ENCODE data around the gene AGAP1.

The AGAP1 gene

GRCh38 chr2:235893129-235893698 is 399.4 kb downstream of the AGAP1 start:
- no peak overlapping the region for H3K9ac ChIP-seq (ENCODE audit: low read length)
- no peaks in the 10 kb centered on the region for H3K4me1 ChIP-seq (ENCODE audit: control insufficient read depth, insufficient read depth, low read length)
- no peaks in the 10 kb centered on the region for H3K9me3 ChIP-seq (ENCODE audit: control insufficient read depth, insufficient read depth, low read depth, low read length)
- peaks cover 17% of the 10 kb centered on the region for H3K36me3 ChIP-seq (ENCODE audit: control insufficient read depth, insufficient read depth, low read length)
- no peaks in the 10 kb centered on the region for H3K27me3 ChIP-seq (ENCODE audit: control insufficient read depth, insufficient read depth, low read length)
- no peak overlapping the region for H3K4me3 ChIP-seq (ENCODE audit: low read depth, low read length)
- no peak overlapping the region for H3K27ac ChIP-seq (ENCODE audit: low read depth, low read length)

- H3K36me3 ChIP-seq (ENCODE audit: control insufficient read depth, insufficient read depth, low read length), result peaks cover 17% of the 10 kb centered on the region
- H3K27ac ChIP-seq (ENCODE audit: low read depth, low read length), result no peak overlapping the region
- H3K4me3 ChIP-seq (ENCODE audit: low read depth, low read length), result no peak overlapping the region
- H3K9ac ChIP-seq (ENCODE audit: low read length), result no peak overlapping the region
- H3K27me3 ChIP-seq (ENCODE audit: control insufficient read depth, insufficient read depth, low read length), result no peaks in the 10 kb centered on the region
- no peaks in the 10 kb centered on the region for H3K9me3 ChIP-seq (ENCODE audit: control insufficient read depth, insufficient read depth, low read depth, low read length)
- H3K4me1 ChIP-seq (ENCODE audit: control insufficient read depth, insufficient read depth, low read length), result no peaks in the 10 kb centered on the region
Observed at GRCh38 chr2:235894839-235895238, 401.0 kb downstream of the AGAP1 start.

- Histone ChIP-seq H3K4me1 (ENCODE audit: control insufficient read depth, insufficient read depth, low read length) (no peaks in the 10 kb centered on the region), H3K4me3 (ENCODE audit: low read depth, low read length) (no peak overlapping the region), H3K9me3 (ENCODE audit: control insufficient read depth, insufficient read depth, low read depth, low read length) (no peaks in the 10 kb centered on the region), H3K27ac (ENCODE audit: low read depth, low read length) (no peak overlapping the region), H3K36me3 (ENCODE audit: control insufficient read depth, insufficient read depth, low read length) (peaks cover 17% of the 10 kb centered on the region), H3K9ac (ENCODE audit: low read length) (no peak overlapping the region), H3K27me3 (ENCODE audit: control insufficient read depth, insufficient read depth, low read length) (no peaks in the 10 kb centered on the region)
Observed at GRCh38 chr2:235896061-235896460, 402.2 kb downstream of the AGAP1 start.

- Histone ChIP-seq H3K4me1 (ENCODE audit: control insufficient read depth, insufficient read depth, low read length) (no peaks in the 10 kb centered on the region), H3K9ac (ENCODE audit: low read length) (no peak overlapping the region), H3K4me3 (ENCODE audit: low read depth, low read length) (no peak overlapping the region), H3K27me3 (ENCODE audit: control insufficient read depth, insufficient read depth, low read length) (no peaks in the 10 kb centered on the region), H3K36me3 (ENCODE audit: control insufficient read depth, insufficient read depth, low read length) (peaks cover 17% of the 10 kb centered on the region), H3K9me3 (ENCODE audit: control insufficient read depth, insufficient read depth, low read depth, low read length) (no peaks in the 10 kb centered on the region), H3K27ac (ENCODE audit: low read depth, low read length) (no peak overlapping the region)
Observed at GRCh38 chr2:235897992-235898391, 404.1 kb downstream of the AGAP1 start.

- no peak overlapping the region for H3K27ac ChIP-seq (ENCODE audit: low read depth, low read length)
- no peaks in the 10 kb centered on the region for H3K27me3 ChIP-seq (ENCODE audit: control insufficient read depth, insufficient read depth, low read length)
- H3K9ac ChIP-seq (ENCODE audit: low read length), result no peak overlapping the region
- no peaks in the 10 kb centered on the region for H3K9me3 ChIP-seq (ENCODE audit: control insufficient read depth, insufficient read depth, low read depth, low read length)
- no peak overlapping the region for H3K4me3 ChIP-seq (ENCODE audit: low read depth, low read length)
- H3K4me1 ChIP-seq (ENCODE audit: control insufficient read depth, insufficient read depth, low read length), result peaks cover 6% of the 10 kb centered on the region; the same call in 1 of the 2 replicates
- peaks cover 11% of the 10 kb centered on the region for H3K36me3 ChIP-seq (ENCODE audit: control insufficient read depth, insufficient read depth, low read length)
Observed at GRCh38 chr2:235898766-235899165, 404.9 kb downstream of the AGAP1 start.

- peaks cover 7% of the 10 kb centered on the region for H3K36me3 ChIP-seq (ENCODE audit: control insufficient read depth, insufficient read depth, low read length)
- H3K9me3 ChIP-seq (ENCODE audit: control insufficient read depth, insufficient read depth, low read depth, low read length), result no peaks in the 10 kb centered on the region
- no peak overlapping the region for H3K9ac ChIP-seq (ENCODE audit: low read length)
- no peaks in the 10 kb centered on the region for H3K27me3 ChIP-seq (ENCODE audit: control insufficient read depth, insufficient read depth, low read length)
- H3K4me1 ChIP-seq (ENCODE audit: control insufficient read depth, insufficient read depth, low read length), result peaks cover 17% of the 10 kb centered on the region
- H3K4me3 ChIP-seq (ENCODE audit: low read depth, low read length), result no peak overlapping the region
- no peak overlapping the region for H3K27ac ChIP-seq (ENCODE audit: low read depth, low read length)
Observed at GRCh38 chr2:235900631-235901030, 406.8 kb downstream of the AGAP1 start.

- Histone ChIP-seq H3K27ac (ENCODE audit: low read depth, low read length) (no peak overlapping the region), H3K27me3 (ENCODE audit: control insufficient read depth, insufficient read depth, low read length) (no peaks in the 10 kb centered on the region; the same call in 1 of the 2 replicates), H3K4me3 (ENCODE audit: low read depth, low read length) (no peak overlapping the region), H3K4me1 (ENCODE audit: control insufficient read depth, insufficient read depth, low read length) (peaks cover 17% of the 10 kb centered on the region), H3K36me3 (ENCODE audit: control insufficient read depth, insufficient read depth, low read length) (peaks cover 3% of the 10 kb centered on the region), H3K9me3 (ENCODE audit: control insufficient read depth, insufficient read depth, low read depth, low read length) (no peaks in the 10 kb centered on the region), H3K9ac (ENCODE audit: low read length) (no peak overlapping the region)
Observed at GRCh38 chr2:235901243-235901642, 407.4 kb downstream of the AGAP1 start.

GRCh38 chr2:235903782-235904584 is 410.1 kb downstream of the AGAP1 start:
- Histone ChIP-seq H3K27me3 (ENCODE audit: control insufficient read depth, insufficient read depth, low read length) (no peaks in the 10 kb centered on the region; the same call in 1 of the 2 replicates), H3K9me3 (ENCODE audit: control insufficient read depth, insufficient read depth, low read depth, low read length) (no peaks in the 10 kb centered on the region), H3K4me1 (ENCODE audit: control insufficient read depth, insufficient read depth, low read length) (peaks cover 17% of the 10 kb centered on the region), H3K27ac (ENCODE audit: low read depth, low read length) (no peak overlapping the region), H3K4me3 (ENCODE audit: low read depth, low read length) (peak overlapping the region; percentile 5; the same call in 1 of the 2 replicates), H3K36me3 (ENCODE audit: control insufficient read depth, insufficient read depth, low read length) (0 out of 2 replicates have a peak, but pooled peaks cover 3% of the 10 kb centered on the region), H3K9ac (ENCODE audit: low read length) (no peak overlapping the region)

GRCh38 chr2:235904585-235904931 is 410.7 kb downstream of the AGAP1 start:
- Histone ChIP-seq H3K9ac (ENCODE audit: low read length) (no peak overlapping the region), H3K4me3 (ENCODE audit: low read depth, low read length) (no peak overlapping the region; the same call in 1 of the 2 replicates), H3K27me3 (ENCODE audit: control insufficient read depth, insufficient read depth, low read length) (no peaks in the 10 kb centered on the region; the same call in 1 of the 2 replicates), H3K9me3 (ENCODE audit: control insufficient read depth, insufficient read depth, low read depth, low read length) (no peaks in the 10 kb centered on the region), H3K27ac (ENCODE audit: low read depth, low read length) (no peak overlapping the region), H3K4me1 (ENCODE audit: control insufficient read depth, insufficient read depth, low read length) (peaks cover 17% of the 10 kb centered on the region), H3K36me3 (ENCODE audit: control insufficient read depth, insufficient read depth, low read length) (0 out of 2 replicates have a peak, but pooled peaks cover 3% of the 10 kb centered on the region)

- Histone ChIP-seq H3K9ac (ENCODE audit: low read length) (no peak overlapping the region), H3K4me3 (ENCODE audit: low read depth, low read length) (no peak overlapping the region), H3K36me3 (ENCODE audit: control insufficient read depth, insufficient read depth, low read length) (0 out of 2 replicates have a peak, but pooled peaks cover 3% of the 10 kb centered on the region), H3K27me3 (ENCODE audit: control insufficient read depth, insufficient read depth, low read length) (no peaks in the 10 kb centered on the region; the same call in 1 of the 2 replicates), H3K4me1 (ENCODE audit: control insufficient read depth, insufficient read depth, low read length) (peaks cover 15% of the 10 kb centered on the region), H3K9me3 (ENCODE audit: control insufficient read depth, insufficient read depth, low read depth, low read length) (no peaks in the 10 kb centered on the region), H3K27ac (ENCODE audit: low read depth, low read length) (no peak overlapping the region)
Observed at GRCh38 chr2:235908826-235909225, 415.0 kb downstream of the AGAP1 start.

GRCh38 chr2:235909358-235909757 is 415.5 kb downstream of the AGAP1 start:
- Histone ChIP-seq H3K4me1 (ENCODE audit: control insufficient read depth, insufficient read depth, low read length) (peaks cover 10% of the 10 kb centered on the region; the same call in 1 of the 2 replicates), H3K27me3 (ENCODE audit: control insufficient read depth, insufficient read depth, low read length) (no peaks in the 10 kb centered on the region; the same call in 1 of the 2 replicates), H3K9me3 (ENCODE audit: control insufficient read depth, insufficient read depth, low read depth, low read length) (no peaks in the 10 kb centered on the region), H3K27ac (ENCODE audit: low read depth, low read length) (no peak overlapping the region), H3K36me3 (ENCODE audit: control insufficient read depth, insufficient read depth, low read length) (0 out of 2 replicates have a peak, but pooled peaks cover 3% of the 10 kb centered on the region), H3K9ac (ENCODE audit: low read length) (no peak overlapping the region), H3K4me3 (ENCODE audit: low read depth, low read length) (no peak overlapping the region)

Data from HUES6 (cell line).